Calu3 (cell line): ENCODE data around the gene UNC5C. TPM values are rescaled to one million over a fixed set of nuclear protein-coding genes. Genes with fewer than 3 reads are reported as not detected.

Source experiments
- BruUV-seq: library from RNA; stranded (reverse); fragments of 400-500 nt; replicated peaks from 2 replicates; lab custom pipeline; 2021; lab: Mats Ljungman, UMichigan
- CTCF ChIA-PET: fragments of 300-600 bp; sonication (Branson Sonifier 250); formaldehyde crosslinking; loops from one replicate; lab custom pipeline; 2022; ENCODE audit warnings: antibody characterized with exemption; lab: Charles Lee
- DNase-seq: peaks from one replicate; pipeline ENCODE4 v3.0.0; 2022
- H3K27ac Mint-ChIP-seq: one replicate; pipeline ENCODE4 v1.8.0; 2022; ENCODE audit warnings: mixed read lengths; ENCODE audit not compliant: unreplicated experiment
- H3K27me3 Mint-ChIP-seq: one replicate; pipeline ENCODE4 v1.8.0; 2022; ENCODE audit warnings: mixed read lengths; ENCODE audit not compliant: unreplicated experiment
- H3K36me3 Mint-ChIP-seq: one replicate; pipeline ENCODE4 v1.8.0; 2022; ENCODE audit warnings: mild to moderate bottlenecking, moderate library complexity, mixed read lengths; ENCODE audit not compliant: insufficient read depth, unreplicated experiment
- H3K4me1 Mint-ChIP-seq: one replicate; pipeline ENCODE4 v1.8.0; 2022; ENCODE audit warnings: mild to moderate bottlenecking, low read depth, mixed read lengths; ENCODE audit not compliant: unreplicated experiment
- H3K4me3 Mint-ChIP-seq: one replicate; pipeline ENCODE4 v1.8.0; 2022; ENCODE audit warnings: mild to moderate bottlenecking, low read depth, moderate library complexity, mixed read lengths; ENCODE audit not compliant: unreplicated experiment
- H3K9me3 Mint-ChIP-seq: one replicate; pipeline ENCODE4 v1.8.0; 2022; ENCODE audit warnings: low read depth, mixed read lengths; ENCODE audit not compliant: unreplicated experiment
- CTCF ChIP-seq: fragments of 200-600 bp; IDR thresholded peaks from one replicate; pipeline ENCODE4 v1.8.0; 2022; ENCODE audit warnings: antibody characterized with exemption; ENCODE audit not compliant: unreplicated experiment
- intact Hi-C: fragments of 100-400 bp; cut with micrococcal nuclease; formaldehyde crosslinking; loops from one replicate; pipeline ENCODE4 v1.10.0; 2022; ENCODE audit not compliant: unreplicated experiment
- total RNA-seq: library from RNA; stranded (reverse); gene quantifications from 2 replicates; pipeline ENCODE4 v1.2.3, GENCODE V29; 2022

UNC5C gene
- total RNA-seq, 1 experiment from 2014 or later = not detected

- Mint-ChIP-seq H3K4me3 (no peak overlapping the region), H3K4me1 (no peaks in the 10 kb centered on the region), H3K27me3 (no peaks in the 10 kb centered on the region), H3K9me3 (no peaks in the 10 kb centered on the region), H3K27ac (no peak overlapping the region), H3K36me3 (no peaks in the 10 kb centered on the region)
- no peak for TF ChIP-seq CTCF
- no TSS peak for BruUV-seq
- no peak for DNase-seq
- CTCF ChIA-PET = no interaction called here
- intact Hi-C loops = no loop called here
These were observed 8.5 kb downstream of the UNC5C start for GRCh38 chr4:95540227-95540626.

GRCh38 chr4:95539106-95539505 lies 9.7 kb downstream of the UNC5C start:
- Mint-ChIP-seq H3K36me3 (no peaks in the 10 kb centered on the region), H3K27me3 (no peaks in the 10 kb centered on the region), H3K9me3 (no peaks in the 10 kb centered on the region), H3K4me1 (no peaks in the 10 kb centered on the region), H3K27ac (no peak overlapping the region), H3K4me3 (no peak overlapping the region)
- no peak for TF ChIP-seq CTCF
- no peak for DNase-seq
- intact Hi-C loops = no loop called here
- CTCF ChIA-PET = no interaction called here
- no TSS peak for BruUV-seq

GRCh38 chr4:95537863-95538488 lies 10.8 kb downstream of the UNC5C start:
- Mint-ChIP-seq H3K4me1 (no peaks in the 10 kb centered on the region), H3K9me3 (no peaks in the 10 kb centered on the region), H3K27me3 (no peaks in the 10 kb centered on the region), H3K27ac (no peak overlapping the region), H3K4me3 (no peak overlapping the region), H3K36me3 (no peaks in the 10 kb centered on the region)
- TF ChIP-seq CTCF = no peak
- no TSS peak for BruUV-seq
- DNase-seq = no peak
- intact Hi-C loops = no loop called here
- CTCF ChIA-PET = no interaction called here

DNA sequence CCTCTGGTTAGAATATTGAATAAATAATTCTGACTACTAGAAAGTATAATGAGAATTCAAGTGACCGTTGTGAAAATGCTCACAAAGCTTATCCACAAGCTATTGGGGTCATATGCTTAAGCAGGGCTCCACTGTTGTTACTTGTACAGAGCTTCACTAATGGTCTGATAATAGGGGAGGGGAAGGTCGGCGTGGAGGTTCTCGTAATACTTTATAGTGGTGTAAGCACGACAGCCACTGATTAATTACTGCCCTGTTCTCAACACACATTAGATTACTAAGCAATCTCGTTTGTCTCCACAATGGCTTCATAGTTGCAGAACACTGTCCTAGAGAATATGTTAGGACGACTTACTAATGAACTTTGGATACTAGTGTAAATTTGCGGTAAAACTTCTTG lies 11.6 kb downstream of the UNC5C start:
- H3K27ac Mint-ChIP-seq = no peak overlapping the region
- BruUV-seq = no TSS peak
- no peak for TF ChIP-seq CTCF

More for the DNA sequence above, 11.6 kb downstream of the UNC5C start:
- Mint-ChIP-seq H3K4me1 (no peaks in the 10 kb centered on the region), H3K36me3 (no peaks in the 10 kb centered on the region), H3K4me3 (no peak overlapping the region), H3K27me3 (no peaks in the 10 kb centered on the region), H3K9me3 (no peaks in the 10 kb centered on the region)
- no peak for DNase-seq
- CTCF ChIA-PET = no interaction called here
- intact Hi-C loops = no loop called here
